ENCODE data around the gene MRPL17.
A peak's percentile ranks its signal among the peaks of the same experiment; 100 is the strongest.

Gene MRPL17

DNA sequence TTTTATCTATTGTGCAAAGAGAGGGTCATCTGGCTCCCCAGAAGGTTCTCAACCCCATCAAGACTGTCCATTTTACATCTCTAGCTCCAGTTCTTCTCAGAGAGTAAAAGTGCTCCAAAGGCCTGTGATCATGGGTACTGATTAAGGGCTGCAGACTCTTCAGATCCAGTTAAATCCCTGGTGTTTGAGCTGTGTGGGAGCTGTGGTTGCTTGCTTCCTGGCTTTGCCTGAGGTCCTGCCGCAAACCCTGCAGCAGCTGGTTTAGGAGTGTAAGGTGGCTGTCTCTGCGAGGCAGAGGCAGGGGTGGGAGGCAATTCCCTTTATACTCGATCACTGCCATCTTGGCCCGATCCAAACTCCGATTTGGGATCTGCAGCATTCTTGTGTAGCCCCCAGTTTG lies 1.2 kb downstream of the MRPL17 start:
- DNase-seq: no peak

DNA sequence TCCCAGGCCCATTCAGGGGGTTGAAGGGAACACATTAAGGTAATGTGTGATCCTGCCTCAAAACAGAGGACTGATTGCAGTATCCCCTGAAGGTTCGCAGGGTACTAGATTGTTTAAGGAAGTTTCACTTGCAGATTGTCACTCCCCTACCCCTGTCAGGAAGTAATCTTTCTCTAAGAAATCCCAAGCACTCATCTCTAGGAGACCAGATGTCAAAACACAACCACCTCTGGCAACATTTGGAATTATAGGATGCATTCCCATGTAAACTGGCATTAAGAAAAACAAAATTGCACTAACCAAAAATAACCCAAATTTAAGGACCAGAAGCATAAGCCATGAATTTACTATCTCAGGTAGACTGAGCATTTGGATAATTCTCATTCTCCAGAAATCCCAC lies 1.6 kb downstream of the MRPL17 start:
- no peak for DNase-seq

DNA sequence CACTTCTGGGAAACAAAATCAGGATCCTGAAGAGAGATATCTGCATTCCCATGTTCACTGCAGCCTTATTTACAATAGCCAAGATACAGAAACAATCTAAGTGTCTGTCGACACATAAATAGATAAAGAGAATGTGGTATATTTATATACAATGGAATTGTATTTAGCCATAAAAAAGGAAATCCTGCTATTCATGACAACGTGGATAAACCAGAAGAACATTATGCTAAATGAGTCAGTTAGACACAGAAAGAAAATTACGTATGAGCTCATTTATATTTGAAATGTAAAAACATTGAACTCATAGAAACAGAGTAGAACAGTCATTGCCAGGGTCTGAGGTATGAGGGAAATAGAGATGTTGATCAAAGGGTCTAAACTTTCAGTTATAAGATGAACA lies 6.1 kb downstream of the MRPL17 start:
- DNase-seq: no peak

GRCh38 chr11:6674862-6675261 lies 8.3 kb downstream of the MRPL17 start:
- no peak for DNase-seq

DNA sequence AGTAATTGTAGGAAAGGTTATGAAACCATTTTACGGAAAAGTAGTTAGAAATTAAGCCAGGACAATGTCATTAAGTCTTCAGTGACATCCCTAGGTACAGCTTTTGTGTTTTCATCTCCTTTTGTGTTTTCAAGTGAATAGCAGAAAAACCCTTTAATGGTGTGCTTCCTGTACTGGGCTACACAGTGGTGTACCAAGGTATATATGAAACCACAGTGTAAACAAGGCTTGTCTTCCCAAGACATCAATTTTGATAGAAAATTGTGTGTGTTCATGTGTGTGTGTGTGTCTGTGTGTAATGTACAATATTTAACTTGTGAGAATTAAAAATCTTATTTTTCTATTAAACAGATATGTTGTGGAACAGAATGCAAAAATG lies 8.9 kb downstream of the MRPL17 start:
- no peak for DNase-seq

- DNase-seq: no peak
Measured at GRCh38 chr11:6673523-6674218, 9.5 kb downstream of the MRPL17 start.

DNA sequence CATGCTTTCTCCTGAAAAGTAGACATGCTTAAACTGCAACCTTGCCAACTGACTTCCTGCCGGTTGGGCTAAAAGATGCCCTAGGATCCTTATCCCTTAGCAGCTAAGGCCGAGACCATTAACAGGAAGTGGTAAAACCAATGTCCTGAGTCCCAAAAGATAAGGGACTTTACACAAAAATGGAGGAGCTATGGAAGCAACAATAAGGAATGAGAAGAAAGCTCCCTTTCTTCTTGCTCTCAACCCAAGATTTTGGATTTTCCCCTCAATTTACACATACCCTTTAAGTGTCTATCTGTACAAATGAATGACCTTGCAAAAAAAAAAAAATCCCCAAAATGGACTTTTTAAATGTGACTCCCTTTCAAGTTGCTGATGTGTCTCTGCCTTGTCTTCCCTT lies 11.1 kb downstream of the MRPL17 start:
- no peak for DNase-seq

DNA sequence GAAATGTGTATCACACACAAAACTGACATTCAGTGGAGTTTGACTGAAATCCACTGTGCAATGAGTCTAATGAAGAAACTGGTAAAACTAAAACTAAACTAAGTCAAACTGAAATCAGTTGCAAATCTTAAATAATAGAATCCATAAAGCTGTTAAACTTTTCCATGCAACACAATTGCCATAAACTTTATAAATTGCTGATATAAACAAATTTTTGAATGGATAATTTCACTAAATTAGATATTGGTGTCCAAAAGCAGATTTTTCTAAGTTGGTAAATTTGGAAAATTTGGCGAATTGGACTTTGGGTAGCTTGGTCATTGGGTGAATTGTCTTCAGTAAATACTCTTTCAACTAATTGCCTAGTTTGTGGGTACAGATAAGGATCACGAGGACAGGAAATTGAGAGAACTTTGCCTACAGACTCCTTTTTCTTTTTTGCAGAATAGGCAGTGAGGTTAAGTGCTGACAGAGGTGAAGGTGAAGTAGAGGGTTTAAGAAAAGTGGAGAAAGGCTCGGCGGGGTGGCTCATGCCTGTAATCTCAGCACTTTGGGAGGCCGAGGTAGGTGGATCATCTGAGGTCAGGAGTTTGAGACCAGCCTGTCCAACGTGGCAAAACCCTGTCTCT lies 12.8 kb downstream of the MRPL17 start:
- no peak for DNase-seq

- no peak for DNase-seq
Measured at GRCh38 chr11:6667733-6668374, 15.3 kb downstream of the MRPL17 start.

- DNase-seq: no peak
Measured at GRCh38 chr11:6666302-6667183, 16.6 kb downstream of the MRPL17 start.

GRCh38 chr11:6664551-6664950 lies 18.6 kb downstream of the MRPL17 start:
- DNase-seq: no peak

DNA sequence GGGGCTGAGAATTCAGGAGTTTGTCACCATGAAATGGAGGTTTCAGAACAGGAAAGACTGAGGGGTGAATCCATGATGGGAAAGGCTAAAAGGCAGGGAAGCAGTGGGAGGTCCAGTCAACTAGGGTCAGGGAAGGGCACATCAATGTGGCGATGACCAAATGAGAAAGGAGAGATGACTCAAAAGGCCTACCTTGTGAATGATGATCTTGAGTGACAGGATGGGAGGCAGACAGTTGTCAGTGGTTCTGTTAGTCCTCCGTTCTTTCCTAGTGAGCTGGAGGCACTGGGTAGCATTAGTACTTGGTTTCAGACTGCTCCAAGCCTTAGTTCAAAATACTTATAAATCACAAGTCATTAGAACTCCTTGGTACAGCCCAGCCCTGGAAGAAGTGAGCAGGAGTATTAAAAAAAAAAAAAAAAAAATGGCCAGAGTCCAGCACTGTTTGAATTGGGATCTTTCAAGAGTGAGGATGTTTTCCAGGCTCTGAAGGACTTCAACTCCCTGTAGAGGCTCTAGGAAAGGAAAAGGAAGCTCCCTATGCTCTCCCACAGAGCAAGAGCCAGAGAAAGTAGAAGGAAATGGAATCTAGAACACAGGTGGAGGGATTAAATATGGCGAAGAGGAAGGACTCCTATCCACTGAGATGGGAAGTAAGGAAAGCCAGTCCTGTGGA lies 19.2 kb downstream of the MRPL17 start:
- DNase-seq: no peak

GRCh38 chr11:6660712-6661111 lies 22.4 kb downstream of the MRPL17 start:
- DNase-seq: no peak

GRCh38 chr11:6658647-6659046 lies 24.5 kb downstream of the MRPL17 start:
- no peak for DNase-seq

DNA sequence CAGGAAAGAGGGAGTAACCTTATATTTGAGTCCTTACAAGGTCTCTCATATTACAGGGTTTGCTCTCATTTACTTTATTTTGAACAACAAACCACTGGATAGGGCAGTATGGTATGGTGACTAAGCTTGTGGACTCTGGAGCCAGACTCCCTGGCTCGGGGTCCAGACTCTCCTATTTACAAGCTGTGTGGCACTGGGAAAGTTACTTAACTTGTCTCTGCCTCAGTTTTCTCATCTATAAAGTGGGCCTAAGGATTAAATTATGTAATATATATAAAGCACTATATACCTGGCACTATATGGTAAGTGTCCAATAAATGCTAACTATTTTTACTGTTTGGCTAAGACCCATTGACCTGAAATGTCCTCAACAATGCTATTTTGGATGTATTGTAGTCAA lies 25.8 kb downstream of the MRPL17 start:
- no peak for DNase-seq

DNA sequence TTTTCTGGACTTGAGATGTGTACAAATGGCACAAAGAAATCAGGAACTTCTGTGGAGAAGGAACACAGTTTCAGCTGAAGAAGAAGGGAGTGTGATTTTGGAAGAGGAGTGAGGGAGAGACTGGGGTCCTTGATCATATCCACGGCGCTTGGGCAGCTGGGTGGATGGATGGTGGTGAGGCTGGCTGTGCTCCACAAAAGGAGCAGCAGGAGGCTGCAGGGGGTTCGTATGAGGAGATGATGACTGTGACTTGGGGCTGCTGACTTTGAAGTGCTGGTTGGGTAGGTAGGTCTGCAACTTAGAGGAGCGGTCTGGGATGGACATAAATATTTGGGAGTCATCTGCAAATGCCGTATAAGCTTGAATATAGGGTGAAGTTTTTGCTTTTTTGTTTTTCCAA lies 26.2 kb downstream of the MRPL17 start:
- no peak for DNase-seq

DNA sequence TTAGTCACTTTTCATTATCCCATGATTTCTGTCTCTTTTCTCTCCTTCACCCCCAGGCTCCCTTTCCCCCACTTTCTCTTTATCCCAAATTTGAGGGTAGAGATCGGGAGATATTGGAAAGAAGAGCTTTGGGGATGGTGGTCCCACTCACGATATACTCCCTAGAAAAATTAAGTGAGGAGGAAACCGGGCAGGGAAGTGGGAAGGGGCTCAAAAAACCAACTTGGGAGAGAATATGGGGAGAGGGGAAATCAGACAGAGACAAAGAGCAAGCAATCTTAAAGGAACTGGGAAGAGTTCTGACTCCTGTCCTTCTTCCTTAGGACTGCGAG lies 26.6 kb downstream of the MRPL17 start:
- DNase-seq: no peak

DNA sequence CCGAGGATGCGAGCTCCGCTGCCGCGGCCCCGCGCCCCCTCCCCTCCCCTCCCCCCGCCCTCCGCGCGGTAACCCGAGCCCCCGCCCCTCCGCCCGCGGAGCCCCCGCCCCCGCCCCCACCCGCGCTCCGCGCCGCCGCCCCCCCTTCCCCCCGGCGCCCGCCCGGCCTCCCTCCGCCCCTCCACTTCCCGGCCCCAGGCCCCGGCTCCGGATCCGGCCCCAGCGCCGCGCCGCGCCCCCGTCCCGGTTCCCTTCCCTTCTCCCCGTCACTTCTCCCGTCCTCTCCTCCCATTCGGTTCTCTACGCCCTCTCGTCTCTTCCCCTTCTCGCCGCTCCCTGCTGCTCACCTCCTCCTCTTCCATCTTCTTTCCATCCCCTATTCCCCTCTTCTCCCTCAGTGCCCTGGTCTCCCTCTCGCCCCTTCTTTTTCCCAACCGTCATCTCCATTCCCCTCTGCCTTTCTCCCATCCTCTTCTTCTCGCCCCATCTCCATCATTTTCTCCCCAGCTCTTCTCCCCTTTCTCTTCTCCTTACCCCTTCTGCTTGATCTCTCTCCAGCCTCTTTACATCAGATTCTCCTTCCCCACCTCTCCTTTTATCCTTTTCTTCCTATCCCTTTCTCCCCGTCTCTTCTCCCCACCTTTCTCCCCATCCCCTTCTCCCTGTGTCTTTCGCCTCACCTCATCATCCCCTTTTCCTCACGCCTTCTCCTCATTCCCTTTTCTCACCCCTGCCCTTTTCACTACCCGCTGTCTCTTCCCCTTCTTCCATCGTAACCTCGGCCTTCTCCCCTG lies 27.2 kb downstream of the MRPL17 start, which contains the start of gene DCHS1:
DCHS1 (minus strand) TSS at position 20 of the 794 bp plus-strand sequence. CDS start 14,196 bp downstream, outside the sequence.
- DNase-seq: peak; percentile 60

DNA sequence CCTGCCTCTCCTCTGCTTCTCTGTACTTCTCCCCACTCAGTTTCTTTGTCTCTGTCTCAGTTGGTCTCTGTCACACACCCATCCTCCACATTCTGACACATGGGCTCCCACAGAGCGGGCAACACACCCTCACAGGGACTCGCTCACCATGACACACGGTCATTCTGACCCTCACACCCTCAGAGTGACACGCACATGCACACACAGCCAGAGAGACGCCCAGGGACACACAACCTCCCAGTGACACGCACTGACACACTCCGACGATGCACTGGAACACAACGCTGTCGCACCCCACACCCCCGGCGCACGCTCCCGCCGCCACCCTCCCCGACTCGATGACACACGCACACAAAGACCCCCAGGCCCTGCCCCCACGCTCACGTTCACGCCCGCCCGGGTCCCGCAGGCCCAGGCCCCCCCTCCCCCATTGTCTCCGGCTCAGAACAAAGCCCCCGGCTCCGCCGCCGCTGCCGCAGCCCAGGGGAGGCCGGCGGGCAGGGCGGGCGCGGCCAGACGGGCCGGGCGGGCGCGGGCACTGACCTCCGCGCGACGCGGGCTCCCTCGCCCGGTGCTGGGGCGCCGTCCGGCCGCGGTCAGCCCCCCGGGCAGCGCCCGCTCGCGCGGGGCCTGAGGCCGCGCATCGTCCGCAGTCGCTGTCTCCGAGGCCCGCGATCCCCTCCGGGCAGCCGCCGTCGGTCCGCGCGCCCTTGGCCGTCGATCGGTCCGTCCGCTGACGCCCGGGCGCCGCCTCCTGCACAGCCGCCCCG lies 27.9 kb downstream of the MRPL17 start:
- DNase-seq: peak; percentile 56

- DNase-seq: no peak
Measured at GRCh38 chr11:6654281-6655019, 28.7 kb downstream of the MRPL17 start.
